Upper lobe of left lung (tissue), 6 donors: ENCODE measurements around the gene CUZD1. TPM values are rescaled to one million over a fixed set of nuclear protein-coding genes. Genes with fewer than 3 reads are reported as not detected.
A peak's percentile ranks its signal among the peaks of the same experiment; 100 is the strongest.

Source experiments
- ATAC-seq, 2 donors: fragments of 200-7000 bp; cut with Tn5 transposase; one replicate each; pipeline ENCODE4 v1.9.1; 2022; ENCODE audit warnings: mild to moderate bottlenecking in 2 of 2, moderate library complexity in 2 of 2; ENCODE audit not compliant: low FRiP score in 2 of 2
- DNase-seq, 2 donors: peaks; one replicate each; pipeline ENCODE4 v3.0.0-alpha.2; 2019 to 2020
- H3K27ac ChIP-seq, 4 donors: fragments of 200-600 bp; sonication (generic); one replicate each; pipeline ENCODE4 v1.5.1; 2016 to 2019
- H3K27me3 ChIP-seq, 4 donors: fragments of 200-600 bp; sonication (generic); one replicate each; pipeline ENCODE4 v1.5.1; 2017 to 2019
- H3K36me3 ChIP-seq, 4 donors: fragments of 200-600 bp; sonication (generic); one replicate each; pipeline ENCODE4 v1.5.1; 2016 to 2019
- H3K4me1 ChIP-seq, 4 donors: fragments of 200-600 bp; sonication (generic); one replicate each; pipeline ENCODE4 v1.5.1; 2018 to 2019
- H3K4me3 ChIP-seq, 4 donors: fragments of 200-600 bp; sonication (generic); one replicate each; pipeline ENCODE4 v1.5.1; 2017 to 2019; ENCODE audit warnings: mild to moderate bottlenecking in 2 of 4, moderate library complexity in 1 of 4
- H3K9me3 ChIP-seq, 4 donors: fragments of 200-600 bp; sonication (generic); one replicate each; pipeline ENCODE4 v1.5.1; 2018 to 2019
- EP300 ChIP-seq, 4 donors: sonication (generic); formaldehyde crosslinking; IDR thresholded peaks; one replicate each; pipeline ENCODE4 v1.5.1; 2017; ENCODE audit warnings: antibody characterized with exemption in 4 of 4, control low read depth in 2 of 4
- POLR2A ChIP-seq, 4 donors: fragments of 450-650 bp; IDR thresholded peaks; one replicate each; pipeline ENCODE4 v1.5.1; 2016 to 2017; ENCODE audit warnings: antibody characterized with exemption in 4 of 4, mild to moderate bottlenecking in 2 of 4
- POLR2AphosphoS5 ChIP-seq, 2 donors: sonication (generic); formaldehyde crosslinking; IDR thresholded peaks; one replicate each; pipeline ENCODE4 v1.5.1; 2017; ENCODE audit warnings: antibody characterized with exemption in 2 of 2
- WGBS, 2 donors: methylation state at CpG; one replicate each; pipeline ENCODE4 v1.1.5; 2017 to 2018; 5-methylcytosine and 5-hydroxymethylcytosine counted together
- total RNA-seq, 6 donors: library from RNA; depleted of rRNA in 4 of 6; stranded (reverse); fragments of >200 nt in 4 of 6; gene quantifications; one replicate each; pipeline versions ENCODE4 v1.1.0 to v1.2.1, GENCODE V29; 2016 to 2021
- TF ChIP-seq, protein P1 (sequence below), 6 experiments: fragments of 450-650 bp in 4 of 6; fragments of 200-600 bp in 2 of 6; sonication (generic) in 2 of 6; IDR thresholded peaks; one replicate each; pipeline ENCODE4 v1.5.1; 2016 to 2019; ENCODE audit warnings: antibody characterized with exemption in 6 of 6
- donor health status: DM: no; HTN: no; CAD: no; lungs with moderate emphysema.
- donor health status: DM: no; HTN: yes; CAD: no; lungs with severe emphysema.

The CUZD1 gene
- total RNA-seq, 6 donors from 2014 or later: 0.30 to 4.2 (median 1.1) TPM; not detected in 1

DNA sequence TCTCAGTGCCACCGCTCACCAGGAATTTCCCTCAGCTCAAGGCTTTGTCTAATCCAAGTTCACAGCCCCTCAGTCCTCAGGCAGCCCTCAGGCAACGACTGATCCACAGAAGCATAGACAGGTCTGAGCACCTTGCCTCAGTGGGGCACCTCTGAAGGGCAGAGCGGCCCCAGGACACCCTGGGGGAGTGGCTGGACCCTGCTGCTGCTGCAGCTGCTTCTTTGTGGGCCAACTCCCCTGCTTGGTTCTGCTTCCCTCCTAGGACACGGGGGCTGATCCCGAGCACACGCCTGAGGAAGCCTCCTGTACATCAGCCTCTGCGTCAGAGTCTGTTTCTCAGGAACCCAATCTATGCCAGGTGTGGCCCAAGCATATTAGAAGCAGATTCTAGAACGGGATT is 16.2 kb downstream of the CUZD1 start:
- ATAC-seq: no peak
- Histone ChIP-seq H3K4me3 (no peak overlapping the region), H3K27ac (no peak overlapping the region), H3K36me3 (peaks cover 0 to 5% (median 0%) of the 10 kb centered on the region in 4 donors), H3K4me1 (no peaks in the 10 kb centered on the region), H3K27me3 (no peaks in the 10 kb centered on the region), H3K9me3 (no peaks in the 10 kb centered on the region)
- no peak for TF ChIP-seq POLR2A (IDR thresholded peaks at IDR 0.05)
- TF ChIP-seq POLR2AphosphoS5 (IDR thresholded peaks at IDR 0.05): no peak
- TF ChIP-seq, protein P1, sequence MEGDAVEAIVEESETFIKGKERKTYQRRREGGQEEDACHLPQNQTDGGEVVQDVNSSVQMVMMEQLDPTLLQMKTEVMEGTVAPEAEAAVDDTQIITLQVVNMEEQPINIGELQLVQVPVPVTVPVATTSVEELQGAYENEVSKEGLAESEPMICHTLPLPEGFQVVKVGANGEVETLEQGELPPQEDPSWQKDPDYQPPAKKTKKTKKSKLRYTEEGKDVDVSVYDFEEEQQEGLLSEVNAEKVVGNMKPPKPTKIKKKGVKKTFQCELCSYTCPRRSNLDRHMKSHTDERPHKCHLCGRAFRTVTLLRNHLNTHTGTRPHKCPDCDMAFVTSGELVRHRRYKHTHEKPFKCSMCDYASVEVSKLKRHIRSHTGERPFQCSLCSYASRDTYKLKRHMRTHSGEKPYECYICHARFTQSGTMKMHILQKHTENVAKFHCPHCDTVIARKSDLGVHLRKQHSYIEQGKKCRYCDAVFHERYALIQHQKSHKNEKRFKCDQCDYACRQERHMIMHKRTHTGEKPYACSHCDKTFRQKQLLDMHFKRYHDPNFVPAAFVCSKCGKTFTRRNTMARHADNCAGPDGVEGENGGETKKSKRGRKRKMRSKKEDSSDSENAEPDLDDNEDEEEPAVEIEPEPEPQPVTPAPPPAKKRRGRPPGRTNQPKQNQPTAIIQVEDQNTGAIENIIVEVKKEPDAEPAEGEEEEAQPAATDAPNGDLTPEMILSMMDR (IDR thresholded peaks at IDR 0.05): no peak
- no peak for TF ChIP-seq EP300 (IDR thresholded peaks at IDR 0.05)
- WGBS, 2 donors: 70 to 78% methylated on average over 4 to 8 of the region's 8 CpGs
- DNase-seq: peak in 1 of 2 donors; percentile 39

DNA sequence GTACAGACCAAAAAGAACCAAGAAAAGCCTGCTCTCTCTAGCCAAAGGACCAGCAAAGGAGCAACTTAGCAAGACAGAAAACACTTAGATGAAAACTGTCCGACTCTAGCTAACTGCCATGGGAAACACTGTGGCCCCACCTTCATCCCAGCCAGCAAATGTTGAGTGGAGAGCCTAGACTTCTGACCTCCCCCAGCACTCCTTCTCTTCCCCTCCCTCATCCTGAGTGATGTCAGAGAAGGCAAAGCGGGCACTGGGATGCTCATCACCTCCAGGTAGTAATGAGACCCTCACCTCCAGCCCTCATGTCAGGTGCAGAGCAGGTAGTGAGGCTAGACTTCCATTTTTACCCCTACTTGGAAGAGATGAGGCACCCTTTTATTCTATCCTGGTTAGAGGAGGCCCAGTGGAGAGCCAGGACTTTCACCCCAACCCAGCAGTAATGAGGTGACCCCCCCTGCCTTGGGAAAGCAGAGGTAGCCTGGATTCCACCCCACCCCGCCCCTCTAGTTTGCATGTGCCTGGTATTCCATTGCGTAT is 16.9 kb downstream of the CUZD1 start:
- Histone ChIP-seq H3K27me3 (no peaks in the 10 kb centered on the region), H3K36me3 (peaks cover 0 to 5% (median 0%) of the 10 kb centered on the region in 4 donors), H3K4me1 (no peaks in the 10 kb centered on the region), H3K27ac (no peak overlapping the region), H3K9me3 (no peaks in the 10 kb centered on the region), H3K4me3 (no peak overlapping the region)
- no peak for ATAC-seq
- TF ChIP-seq POLR2A (IDR thresholded peaks at IDR 0.05) (no peak), EP300 (IDR thresholded peaks at IDR 0.05) (no peak), POLR2AphosphoS5 (IDR thresholded peaks at IDR 0.05) (no peak)
- TF ChIP-seq, protein P1 (IDR thresholded peaks at IDR 0.05): no peak
- 80 to 85% methylated on average over 4 of the region's 4 CpGs for WGBS, 2 donors
- no peak for DNase-seq

DNA sequence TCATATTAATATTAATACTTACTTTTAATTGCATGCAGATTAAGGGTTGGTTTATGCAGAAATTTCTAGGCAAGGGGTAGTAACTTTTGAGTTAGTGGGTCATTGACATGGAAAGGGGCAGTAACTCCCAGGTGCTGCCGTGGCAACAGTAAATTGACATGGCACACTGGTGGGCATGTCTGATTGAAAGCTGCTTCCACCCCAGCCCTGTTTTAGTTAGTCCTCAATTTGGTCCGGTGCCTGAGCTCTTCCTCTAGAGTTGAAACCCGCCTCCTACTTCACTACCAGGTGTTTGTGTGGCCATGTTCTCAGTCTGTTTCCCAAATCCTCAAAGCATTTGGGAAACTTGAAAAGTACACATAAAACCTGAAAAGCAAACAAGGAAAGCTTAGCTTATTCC is 18.4 kb downstream of the CUZD1 start:
- no peak for ATAC-seq
- TF ChIP-seq POLR2A (IDR thresholded peaks at IDR 0.05): no peak
- TF ChIP-seq, protein P1 (IDR thresholded peaks at IDR 0.05): no peak
- TF ChIP-seq EP300 (IDR thresholded peaks at IDR 0.05): no peak
- TF ChIP-seq POLR2AphosphoS5 (IDR thresholded peaks at IDR 0.05): no peak
- Histone ChIP-seq H3K4me3 (no peak overlapping the region), H3K9me3 (no peaks in the 10 kb centered on the region), H3K27me3 (no peaks in the 10 kb centered on the region), H3K27ac (no peak overlapping the region), H3K4me1 (no peaks in the 10 kb centered on the region), H3K36me3 (peaks cover 0 to 5% (median 0%) of the 10 kb centered on the region in 4 donors)
- no peak for DNase-seq
- WGBS, 2 donors: 79 to 82% methylated on average over 3 of the region's 3 CpGs

DNA sequence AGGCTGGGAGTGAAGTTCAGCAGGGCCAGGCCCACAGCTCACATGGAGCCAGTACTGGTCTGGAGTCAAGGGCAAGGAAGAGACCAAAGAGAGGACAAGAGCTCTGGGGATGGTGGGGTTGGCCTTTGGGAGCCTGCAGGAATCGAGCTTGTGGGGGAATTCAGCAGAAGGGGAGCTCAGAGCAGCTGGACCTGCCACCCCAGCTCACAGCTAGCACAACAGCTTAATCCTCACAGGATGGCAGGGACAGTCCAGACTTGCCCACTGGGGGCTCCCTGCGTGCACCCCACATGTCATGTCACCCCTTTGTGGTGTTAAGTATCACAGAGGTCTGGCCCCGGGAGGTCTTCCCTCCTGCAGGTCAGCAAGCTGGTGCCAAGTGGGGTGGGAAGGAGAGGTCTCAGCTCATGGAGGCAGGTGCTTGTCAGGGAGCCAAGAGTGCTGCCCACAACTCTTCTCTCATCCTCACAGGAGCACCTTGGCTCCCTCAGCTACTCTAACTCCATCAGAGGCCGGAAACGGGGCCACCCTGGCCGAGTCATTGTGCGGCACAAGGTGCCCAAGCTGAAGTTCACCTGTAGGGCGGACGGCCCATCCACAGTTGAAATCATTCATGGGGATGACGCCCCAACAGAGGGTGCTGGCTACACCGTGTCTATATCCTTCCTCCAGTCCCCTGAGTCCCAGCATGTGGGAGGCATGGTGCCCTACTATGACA is 22.5 kb downstream of the CUZD1 start:
- Histone ChIP-seq H3K27me3 (peaks cover 0 to 3% (median 0%) of the 10 kb centered on the region in 4 donors), H3K9me3 (no peaks in the 10 kb centered on the region), H3K36me3 (no peaks in the 10 kb centered on the region), H3K4me1 (no peaks in the 10 kb centered on the region), H3K4me3 (no peak overlapping the region), H3K27ac (no peak overlapping the region)
- ATAC-seq (peak; percentile 32 to 45), DNase-seq (no peak)
- TF ChIP-seq POLR2A (IDR thresholded peaks at IDR 0.05) (no peak), EP300 (IDR thresholded peaks at IDR 0.05) (no peak), POLR2AphosphoS5 (IDR thresholded peaks at IDR 0.05) (no peak)
- TF ChIP-seq, protein P1 (IDR thresholded peaks at IDR 0.05): no peak
- 79 to 88% methylated on average over 7 to 11 of the region's 11 CpGs for WGBS, 2 donors
